ENCODE data around the gene EPO.

Gene EPO

GRCh38 chr7:100720279-100720670 is at the start of gene EPO:
EPO (plus strand) TSS chr7:100720468; CDS start chr7:100720981, 513 bp downstream.
- DNase-seq: no peak

GRCh38 chr7:100671353-100672327 is 48.6 kb upstream of the EPO start:
- no peak for DNase-seq

GRCh38 chr7:100673302-100673941 is 46.8 kb upstream of the EPO start, which contains the start of gene GNB2:
GNB2 (plus strand) TSS chr7:100673740; CDS start chr7:100676266, 2,526 bp downstream.
- peak; percentile 99 for DNase-seq

GRCh38 chr7:100673942-100674410 is 46.3 kb upstream of the EPO start:
- peak in 1 of 2 donors; percentile 51 for DNase-seq

GRCh38 chr7:100674411-100675104 is 45.7 kb upstream of the EPO start:
- DNase-seq: peak in 1 of 2 donors; percentile 20

GRCh38 chr7:100675105-100675451 is 45.2 kb upstream of the EPO start:
- no peak for DNase-seq

- peak; percentile 96 to 97 for DNase-seq
These were observed 44.5 kb upstream of the EPO start for GRCh38 chr7:100675581-100676350.

GRCh38 chr7:100676501-100677306 is 43.6 kb upstream of the EPO start:
- DNase-seq: no peak

- DNase-seq: no peak
These were observed 42.7 kb upstream of the EPO start for GRCh38 chr7:100677308-100678267.

- DNase-seq: no peak
These were observed 41.8 kb upstream of the EPO start for GRCh38 chr7:100678291-100678984.

GRCh38 chr7:100679129-100679926 is 40.9 kb upstream of the EPO start:
- DNase-seq: no peak

GRCh38 chr7:100679927-100680575 is 40.2 kb upstream of the EPO start:
- peak in 1 of 2 donors; percentile 34 for DNase-seq

- DNase-seq: no peak
These were observed 39.5 kb upstream of the EPO start for GRCh38 chr7:100680576-100681271.

- DNase-seq: no peak
These were observed 38.6 kb upstream of the EPO start for GRCh38 chr7:100681491-100682227.

GRCh38 chr7:100682228-100682741 is 38.0 kb upstream of the EPO start:
- no peak for DNase-seq

GRCh38 chr7:100682991-100683658 is 37.1 kb upstream of the EPO start:
- DNase-seq: no peak

Measured in CD4-positive, alpha-beta T cell treated with Interleukin-4 for 1 hour (primary cell).